ENCODE measurements around the gene C14orf180. TPM values are rescaled to one million over a fixed set of nuclear protein-coding genes. Genes with fewer than 3 reads are reported as not detected.

The C14orf180 gene
- polyA plus RNA-seq, 1 donor (not counting 4 experiments of a cell fraction or from before 2014, with no cell fraction given) = not detected

GRCh38 chr14:104558231-104559027 is 21.1 kb upstream of the C14orf180 start:
- Histone ChIP-seq H3K9me1 (ENCODE audit: control insufficient read depth, extremely low read depth, insufficient read depth, low read length) (no peaks in the 10 kb centered on the region), H2AFZ (ENCODE audit: control insufficient read depth, low read length) (no peak overlapping the region), H3K79me2 (ENCODE audit: control insufficient read depth, insufficient read depth, low read length) (no peaks in the 10 kb centered on the region), H3K4me2 (ENCODE audit: control insufficient read depth, extremely low read depth, insufficient read depth, low read depth, low read length) (no peak overlapping the region), H3K9ac (ENCODE audit: control insufficient read depth, extremely low read depth, insufficient read depth, low read length) (no peak overlapping the region), H4K20me1 (ENCODE audit: control insufficient read depth, extremely low read depth, insufficient read depth, low read length) (no peaks in the 10 kb centered on the region), H3K4me1 (ENCODE audit: control insufficient read depth, extremely low read depth, insufficient read depth, low read length) (no peaks in the 10 kb centered on the region), H3K36me3 (ENCODE audit: control insufficient read depth in 2 of 2, extremely low read depth in 1 of 2, insufficient read depth in 2 of 2, low read length in 2 of 2) (no peaks in the 10 kb centered on the region), H3K27ac (ENCODE audit: control insufficient read depth, insufficient read depth, low read length) (no peak overlapping the region), H3K9me3 (ENCODE audit: control insufficient read depth, low read depth, low read length) (no peaks in the 10 kb centered on the region), H3K4me3 (ENCODE audit: control insufficient read depth in 2 of 3, extremely low read depth in 1 of 3, insufficient read depth in 2 of 3, low read depth in 1 of 3, low read length in 3 of 3) (no peak overlapping the region), H3K27me3 (ENCODE audit: control insufficient read depth, extremely low read depth, insufficient read depth, low read length) (peaks cover 15% of the 10 kb centered on the region)
- TF ChIP-seq CTCF (optimal IDR thresholded peaks at IDR 0.05 in 1 of 3, IDR thresholded peaks at IDR 0.05 in 1 of 3, conservative IDR thresholded peaks at IDR 0.05 in 1 of 3; ENCODE audit: extremely low read depth in 1 of 3, insufficient read depth in 2 of 3, low read length in 3 of 3) (no peak), EZH2 (IDR thresholded peaks at IDR 0.05; ENCODE audit: low read length) (no peak)
- DNase-seq (ENCODE audit: low read depth, low spot score) (no peak), FAIRE-seq (no peak)
- dilution Hi-C loops (cut with MboI; ENCODE audit: extremely low pct_ligation_motif_present, low sequenced_read_pairs) = no loop called here

DNA sequence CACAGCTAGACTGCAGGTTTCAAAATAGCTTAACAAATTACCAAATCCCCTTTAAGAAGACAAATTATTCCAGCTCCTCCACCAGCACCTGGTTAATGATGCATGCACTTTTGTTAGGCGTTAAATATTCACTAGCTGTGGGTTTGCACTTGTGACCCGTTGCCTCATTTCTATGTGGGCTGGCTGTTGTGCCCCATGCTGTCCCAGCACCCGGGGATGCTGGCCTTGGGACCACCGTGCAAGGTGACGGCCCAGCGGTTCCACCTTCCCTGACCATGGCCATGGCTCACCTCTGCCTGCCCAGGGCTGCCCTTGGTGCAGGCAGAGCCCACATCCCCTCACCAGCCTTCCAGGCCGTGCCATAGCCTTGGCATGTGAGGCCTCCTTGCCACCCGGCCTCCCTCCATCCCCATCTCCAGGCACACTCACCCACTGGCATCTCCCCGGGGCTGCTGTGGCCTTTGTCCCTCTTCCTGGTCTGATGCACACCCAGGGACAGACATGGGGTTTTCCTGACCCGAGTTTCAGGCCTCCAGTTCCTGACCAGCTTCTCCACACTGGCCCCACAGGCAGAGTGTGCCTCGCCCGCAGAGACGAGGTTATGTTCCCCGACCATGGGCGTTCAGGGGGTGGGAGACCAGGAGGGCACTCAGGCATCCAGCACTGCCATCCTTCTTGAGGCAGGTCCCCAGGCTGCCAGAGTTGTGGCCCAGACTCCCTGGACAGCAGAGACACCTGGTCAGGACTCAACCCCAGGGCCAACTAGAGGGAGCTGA is 20.3 kb upstream of the C14orf180 start:
- no peak for DNase-seq (ENCODE audit: low read depth, low spot score)
- Histone ChIP-seq H3K79me2 (ENCODE audit: control insufficient read depth, insufficient read depth, low read length) (no peaks in the 10 kb centered on the region), H2AFZ (ENCODE audit: control insufficient read depth, low read length) (no peak overlapping the region), H3K9me3 (ENCODE audit: control insufficient read depth, low read depth, low read length) (no peaks in the 10 kb centered on the region), H3K27ac (ENCODE audit: control insufficient read depth, insufficient read depth, low read length) (no peak overlapping the region), H3K4me1 (ENCODE audit: control insufficient read depth, extremely low read depth, insufficient read depth, low read length) (no peaks in the 10 kb centered on the region), H3K9ac (ENCODE audit: control insufficient read depth, extremely low read depth, insufficient read depth, low read length) (no peak overlapping the region), H4K20me1 (ENCODE audit: control insufficient read depth, extremely low read depth, insufficient read depth, low read length) (no peaks in the 10 kb centered on the region), H3K9me1 (ENCODE audit: control insufficient read depth, extremely low read depth, insufficient read depth, low read length) (no peaks in the 10 kb centered on the region), H3K36me3 (ENCODE audit: control insufficient read depth in 2 of 2, extremely low read depth in 1 of 2, insufficient read depth in 2 of 2, low read length in 2 of 2) (no peaks in the 10 kb centered on the region), H3K4me2 (ENCODE audit: control insufficient read depth, extremely low read depth, insufficient read depth, low read depth, low read length) (no peak overlapping the region), H3K27me3 (ENCODE audit: control insufficient read depth, extremely low read depth, insufficient read depth, low read length) (peaks cover 15% of the 10 kb centered on the region), H3K4me3 (ENCODE audit: control insufficient read depth in 2 of 3, extremely low read depth in 1 of 3, insufficient read depth in 2 of 3, low read depth in 1 of 3, low read length in 3 of 3) (no peak overlapping the region)
- TF ChIP-seq EZH2 (IDR thresholded peaks at IDR 0.05; ENCODE audit: low read length) (no peak), CTCF (optimal IDR thresholded peaks at IDR 0.05 in 1 of 3, IDR thresholded peaks at IDR 0.05 in 1 of 3, conservative IDR thresholded peaks at IDR 0.05 in 1 of 3; ENCODE audit: extremely low read depth in 1 of 3, insufficient read depth in 2 of 3, low read length in 3 of 3) (no peak)
- dilution Hi-C loops (cut with MboI; ENCODE audit: extremely low pct_ligation_motif_present, low sequenced_read_pairs) = no loop called here
- FAIRE-seq = no peak
